Neural progenitor cell (in vitro differentiated cells): Measurements from ENCODE around the gene MYD88.

Experiments
- EZH2 ChIP-seq: fragments of 200-600 bp; sonication (generic); IDR thresholded peaks from 2 replicates; pipeline ENCODE4 v1.6.1; 2017; ENCODE audit warnings: antibody characterized with exemption, mild to moderate bottlenecking, moderate library complexity
- EZH2phosphoT487 ChIP-seq: fragments of 200-600 bp; sonication (generic); IDR thresholded peaks from 2 replicates; pipeline ENCODE4 v1.6.1; 2017; ENCODE audit warnings: antibody characterized with exemption
- TF ChIP-seq, protein P1 (sequence below): fragments of 200-600 bp; sonication (generic); IDR thresholded peaks from 2 replicates; pipeline ENCODE4 v1.5.1; 2017; ENCODE audit warnings: antibody characterized with exemption, mild to moderate bottlenecking

GRCh38 chr3:38120693-38121450, 17.6 kb upstream of the MYD88 start:
- TF ChIP-seq EZH2 = no peak
- TF ChIP-seq, protein P1, sequence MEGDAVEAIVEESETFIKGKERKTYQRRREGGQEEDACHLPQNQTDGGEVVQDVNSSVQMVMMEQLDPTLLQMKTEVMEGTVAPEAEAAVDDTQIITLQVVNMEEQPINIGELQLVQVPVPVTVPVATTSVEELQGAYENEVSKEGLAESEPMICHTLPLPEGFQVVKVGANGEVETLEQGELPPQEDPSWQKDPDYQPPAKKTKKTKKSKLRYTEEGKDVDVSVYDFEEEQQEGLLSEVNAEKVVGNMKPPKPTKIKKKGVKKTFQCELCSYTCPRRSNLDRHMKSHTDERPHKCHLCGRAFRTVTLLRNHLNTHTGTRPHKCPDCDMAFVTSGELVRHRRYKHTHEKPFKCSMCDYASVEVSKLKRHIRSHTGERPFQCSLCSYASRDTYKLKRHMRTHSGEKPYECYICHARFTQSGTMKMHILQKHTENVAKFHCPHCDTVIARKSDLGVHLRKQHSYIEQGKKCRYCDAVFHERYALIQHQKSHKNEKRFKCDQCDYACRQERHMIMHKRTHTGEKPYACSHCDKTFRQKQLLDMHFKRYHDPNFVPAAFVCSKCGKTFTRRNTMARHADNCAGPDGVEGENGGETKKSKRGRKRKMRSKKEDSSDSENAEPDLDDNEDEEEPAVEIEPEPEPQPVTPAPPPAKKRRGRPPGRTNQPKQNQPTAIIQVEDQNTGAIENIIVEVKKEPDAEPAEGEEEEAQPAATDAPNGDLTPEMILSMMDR = no peak
- TF ChIP-seq EZH2phosphoT487 = no peak
